Measurements from ENCODE around the gene PRKAG3. TPM values are rescaled to one million over a fixed set of nuclear protein-coding genes. Genes with fewer than 3 reads are reported as not detected.

Gene PRKAG3
- total RNA-seq, 4 donors from 2014 or later = not detected

GRCh38 chr2:218865999-218866398 is 34.4 kb upstream of the PRKAG3 start:
- WGBS = 72% methylated on average over 6 of the region's 6 CpGs
- peaks cover 4 to 11% (median 8%) of the 10 kb centered on the region in 4 donors for H3K4me1 ChIP-seq
- no peak overlapping the region for H3K27ac ChIP-seq (replicated peaks in 1 of 4)
- peaks cover 0 to 98% (median 25%) of the 10 kb centered on the region in 4 donors for H3K27me3 ChIP-seq
- no peaks in the 10 kb centered on the region for H3K9me3 ChIP-seq
- no peaks in the 10 kb centered on the region for H3K36me3 ChIP-seq
- TF ChIP-seq POLR2AphosphoS5 (IDR thresholded peaks at IDR 0.05) (no peak), CTCF (IDR thresholded peaks at IDR 0.05) (no peak), EP300 (IDR thresholded peaks at IDR 0.05) (no peak), POLR2A (IDR thresholded peaks at IDR 0.05; ENCODE audit: low read depth) (no peak)
- DNase-seq (ENCODE audit: extremely low spot score) = no peak
- intact Hi-C loops (cut with DNase I) = no loop called here
- H3K4me3 ChIP-seq = no peak overlapping the region

GRCh38 chr2:218865396-218865795 is 33.8 kb upstream of the PRKAG3 start:
- H3K27me3 ChIP-seq = peaks cover 0 to 98% (median 23%) of the 10 kb centered on the region in 4 donors
- DNase-seq (ENCODE audit: extremely low spot score) = no peak
- intact Hi-C loops (cut with DNase I) = no loop called here

GRCh38 chr2:218863021-218863520 is 31.5 kb upstream of the PRKAG3 start:
- no peaks in the 10 kb centered on the region for H3K9me3 ChIP-seq
- H3K4me3 ChIP-seq = no peak overlapping the region
- DNase-seq (ENCODE audit: extremely low spot score) = no peak
- no peaks in the 10 kb centered on the region for H3K36me3 ChIP-seq
- intact Hi-C loops (cut with DNase I) = no loop called here
- peaks cover 0 to 98% (median 44%) of the 10 kb centered on the region in 4 donors for H3K27me3 ChIP-seq
- TF ChIP-seq POLR2AphosphoS5 (IDR thresholded peaks at IDR 0.05) (no peak), POLR2A (IDR thresholded peaks at IDR 0.05; ENCODE audit: low read depth) (no peak), EP300 (IDR thresholded peaks at IDR 0.05) (no peak), CTCF (IDR thresholded peaks at IDR 0.05) (no peak)
- 78% methylated on average over 3 of the region's 3 CpGs for WGBS
- H3K4me1 ChIP-seq = peaks cover 19 to 33% (median 28%) of the 10 kb centered on the region in 4 donors
- H3K27ac ChIP-seq (replicated peaks in 1 of 4) = no peak overlapping the region

More at GRCh38 chr2:218865396-218865795, 33.8 kb upstream of the PRKAG3 start:
- Histone ChIP-seq H3K4me3 (no peak overlapping the region), H3K36me3 (no peaks in the 10 kb centered on the region), H3K27ac (replicated peaks in 1 of 4) (no peak overlapping the region), H3K9me3 (no peaks in the 10 kb centered on the region), H3K4me1 (peaks cover 8 to 14% (median 11%) of the 10 kb centered on the region in 4 donors)
- 68% methylated on average over 3 of the region's 4 CpGs for WGBS
- TF ChIP-seq POLR2AphosphoS5 (IDR thresholded peaks at IDR 0.05) = no peak
- no peak for TF ChIP-seq POLR2A (IDR thresholded peaks at IDR 0.05; ENCODE audit: low read depth)
- no peak for TF ChIP-seq EP300 (IDR thresholded peaks at IDR 0.05)
- no peak for TF ChIP-seq CTCF (IDR thresholded peaks at IDR 0.05)

- H3K4me3 ChIP-seq = no peak overlapping the region
- no peak overlapping the region for H3K27ac ChIP-seq (replicated peaks in 1 of 4)
- TF ChIP-seq EP300 (IDR thresholded peaks at IDR 0.05) (no peak), POLR2A (IDR thresholded peaks at IDR 0.05; ENCODE audit: low read depth) (no peak), CTCF (IDR thresholded peaks at IDR 0.05) (no peak), POLR2AphosphoS5 (IDR thresholded peaks at IDR 0.05) (no peak)
- no peak for DNase-seq (ENCODE audit: extremely low spot score)
- peaks cover 22 to 36% (median 28%) of the 10 kb centered on the region in 4 donors for H3K4me1 ChIP-seq
- intact Hi-C loops (cut with DNase I) = no loop called here
- 71% methylated on average over 7 of the region's 7 CpGs for WGBS
- H3K9me3 ChIP-seq = no peaks in the 10 kb centered on the region
- H3K27me3 ChIP-seq = peaks cover 0 to 98% (median 50%) of the 10 kb centered on the region in 4 donors
- no peaks in the 10 kb centered on the region for H3K36me3 ChIP-seq
These were observed 30.2 kb upstream of the PRKAG3 start for GRCh38 chr2:218861645-218862318.
